DND-41 (cell line): Measurements from ENCODE around the gene ZNF254.

Experiments used
- ATAC-seq: fragments of 200-7000 bp; cut with Tn5 transposase; 3 replicates; pipeline ENCODE4 v1.9.1; 2021; ENCODE audit warnings: low read depth; ENCODE audit not compliant: insufficient read depth
- DNase-seq: peaks from one replicate; pipeline ENCODE4 v3.0.0-alpha.2; 2020
- H2AFZ ChIP-seq: 2 replicates; pipeline ENCODE4 v1.6.0; 2012; ENCODE audit warnings: low read depth, low read length
- H3K27ac ChIP-seq: 2 replicates; pipeline ENCODE4 v1.5.1; 2012; ENCODE audit warnings: low read length, inconsistent platforms
- H3K27me3 ChIP-seq: fragments of 200-600 bp; sonication (generic); 2 replicates; pipeline ENCODE4 v1.6.0; 2012; ENCODE audit warnings: low read length, mild to moderate bottlenecking, inconsistent platforms; ENCODE audit not compliant: insufficient read depth, poor library complexity
- H3K36me3 ChIP-seq: 2 replicates; pipeline ENCODE4 v1.5.1; 2012; ENCODE audit warnings: low read length, inconsistent platforms; ENCODE audit not compliant: insufficient read depth
- H3K4me1 ChIP-seq: 2 replicates; pipeline ENCODE4 v1.5.1; 2012; ENCODE audit warnings: mild to moderate bottlenecking, low read length; ENCODE audit not compliant: insufficient read depth
- H3K4me2 ChIP-seq: 2 replicates; pipeline ENCODE4 v1.6.0; 2012; ENCODE audit warnings: mild to moderate bottlenecking, moderate library complexity, low read length, inconsistent platforms; ENCODE audit not compliant: insufficient read depth
- H3K4me3 ChIP-seq, 2 experiments: fragments of 200-600 bp in 1 of 2; shearing (Covaris generic) in 1 of 2; 2 replicates each; pipeline ENCODE4 v1.5.1; 2012 to 2016; ENCODE audit warnings: inconsistent platforms in 2 of 2, low read length in 2 of 2, mild to moderate bottlenecking in 2 of 2, low read depth in 1 of 2, moderate library complexity in 1 of 2
- H3K79me2 ChIP-seq: 2 replicates; pipeline ENCODE4 v1.6.0; 2012; ENCODE audit warnings: low read length, inconsistent platforms; ENCODE audit not compliant: insufficient read depth
- H3K9ac ChIP-seq: 2 replicates; pipeline ENCODE4 v1.6.0; 2012; ENCODE audit warnings: low read depth, mild to moderate bottlenecking, inconsistent platforms, low read length, moderate library complexity
- H3K9me3 ChIP-seq: 2 replicates; pipeline ENCODE4 v1.5.1; 2012; ENCODE audit warnings: low read length, moderate library complexity, mild to moderate bottlenecking, inconsistent platforms; ENCODE audit not compliant: insufficient read depth, severe bottlenecking
- H4K20me1 ChIP-seq: 2 replicates; pipeline ENCODE4 v1.6.0; 2012; ENCODE audit warnings: low read length; ENCODE audit not compliant: insufficient read depth
- CTCF ChIP-seq: IDR thresholded peaks from 2 replicates; pipeline ENCODE4 v1.5.1; 2012; ENCODE audit warnings: borderline replicate concordance, low read length, moderate library complexity, mild to moderate bottlenecking; ENCODE audit not compliant: poor library complexity, severe bottlenecking; ENCODE audit errors: extremely low read depth
- EZH2 ChIP-seq: IDR thresholded peaks from 3 replicates; pipeline ENCODE4 v1.6.1; 2012; ENCODE audit warnings: borderline replicate concordance, low read depth, mild to moderate bottlenecking, moderate library complexity, low read length, inconsistent platforms; ENCODE audit not compliant: severe bottlenecking

ZNF254 gene

GRCh38 chr19:24048261-24048660, 38.7 kb upstream of the ZNF254 start:
- Histone ChIP-seq H3K27me3 (no peaks in the 10 kb centered on the region), H3K9ac (no peak overlapping the region), H4K20me1 (no peaks in the 10 kb centered on the region), H3K4me3 (no peak overlapping the region), H3K79me2 (peaks cover 15% of the 10 kb centered on the region), H3K27ac (no peak overlapping the region), H3K9me3 (no peaks in the 10 kb centered on the region), H3K36me3 (peaks cover 82% of the 10 kb centered on the region), H3K4me1 (no peaks in the 10 kb centered on the region), H2AFZ (no peak overlapping the region), H3K4me2 (no peak overlapping the region)
- ATAC-seq, result no peak
- no peak for DNase-seq
- TF ChIP-seq CTCF, result no peak
- TF ChIP-seq EZH2, result no peak

- Histone ChIP-seq H3K4me3 (no peak overlapping the region), H3K27me3 (no peaks in the 10 kb centered on the region), H3K9ac (no peak overlapping the region), H3K4me1 (no peaks in the 10 kb centered on the region), H3K36me3 (peaks cover 90% of the 10 kb centered on the region), H2AFZ (no peak overlapping the region), H4K20me1 (no peaks in the 10 kb centered on the region), H3K27ac (no peak overlapping the region), H3K79me2 (peaks cover 7% of the 10 kb centered on the region; the same call in 1 of the 2 replicates), H3K4me2 (no peak overlapping the region), H3K9me3 (no peaks in the 10 kb centered on the region)
- no peak for DNase-seq
- ATAC-seq, result no peak
- TF ChIP-seq CTCF, result no peak
- no peak for TF ChIP-seq EZH2
These were observed 37.5 kb upstream of the ZNF254 start for GRCh38 chr19:24049537-24049936.

GRCh38 chr19:24051516-24051915, 35.5 kb upstream of the ZNF254 start:
- Histone ChIP-seq H3K4me1 (no peaks in the 10 kb centered on the region), H2AFZ (no peak overlapping the region), H3K4me2 (no peak overlapping the region), H3K4me3 (no peak overlapping the region), H4K20me1 (no peaks in the 10 kb centered on the region), H3K36me3 (peaks cover 91% of the 10 kb centered on the region), H3K79me2 (peaks cover 2% of the 10 kb centered on the region; the same call in 1 of the 2 replicates), H3K9me3 (no peaks in the 10 kb centered on the region), H3K9ac (no peak overlapping the region), H3K27me3 (no peaks in the 10 kb centered on the region), H3K27ac (no peak overlapping the region)
- TF ChIP-seq EZH2, result no peak
- no peak for TF ChIP-seq CTCF
- no peak for DNase-seq
- ATAC-seq, result no peak

GRCh38 chr19:24052811-24053210, 34.2 kb upstream of the ZNF254 start:
- Histone ChIP-seq H3K4me3 (no peak overlapping the region), H3K79me2 (peaks cover 2% of the 10 kb centered on the region; the same call in 1 of the 2 replicates), H3K9me3 (no peaks in the 10 kb centered on the region), H3K27me3 (no peaks in the 10 kb centered on the region), H3K4me1 (no peaks in the 10 kb centered on the region), H3K4me2 (no peak overlapping the region), H3K36me3 (peaks cover 91% of the 10 kb centered on the region), H2AFZ (no peak overlapping the region), H3K27ac (no peak overlapping the region), H4K20me1 (no peaks in the 10 kb centered on the region), H3K9ac (no peak overlapping the region)
- DNase-seq (no peak), ATAC-seq (no peak)
- TF ChIP-seq CTCF (no peak), EZH2 (no peak)
